SK-N-MC (cell line): Measurements from ENCODE around the gene TMC2.
"Not testable (repeated sequence)": the region's sequence is repeated elsewhere in the genome, so short reads cannot be mapped to it uniquely, and the experiment has no call there.

Source experiments
- DNase-seq: peaks from one replicate; pipeline ENCODE4 v3.0.0-alpha.2; 2011; ENCODE audit warnings: low read depth, low spot score
- H3K27ac ChIP-seq: fragments of 200-600 bp; sonication (generic); 2 replicates; pipeline ENCODE4 v1.5.1; 2016; ENCODE audit warnings: mixed run types
- H3K36me3 ChIP-seq: fragments of 200-600 bp; sonication (generic); 2 replicates; pipeline ENCODE4 v1.6.1; 2017; ENCODE audit warnings: antibody characterized with exemption, low read length, mixed read lengths; ENCODE audit not compliant: insufficient read depth
- H3K4me3 ChIP-seq: fragments of 200-600 bp; sonication (generic); 2 replicates; pipeline ENCODE4 v1.5.1; 2016
- H3K9ac ChIP-seq: fragments of 200-600 bp; sonication (generic); 2 replicates; pipeline ENCODE4 v1.8.0; 2017; ENCODE audit warnings: mixed run types, mixed read lengths; ENCODE audit not compliant: insufficient read length
- H3K9me3 ChIP-seq: fragments of 200-600 bp; sonication (generic); 2 replicates; pipeline ENCODE4 v1.6.1; 2017; ENCODE audit warnings: low read depth, mild to moderate bottlenecking, antibody characterized with exemption, low read length, moderate library complexity, mixed read lengths
- EZH2 ChIP-seq: fragments of 200-600 bp; sonication (generic); IDR thresholded peaks from one replicate; pipeline ENCODE4 v1.6.1; 2017; ENCODE audit warnings: antibody characterized with exemption
- FOXP2 ChIP-seq: optimal IDR thresholded peaks from 2 replicates; pipeline ENCODE3; 2011; ENCODE audit warnings: mild to moderate bottlenecking, moderate library complexity; ENCODE audit not compliant: insufficient read depth; ENCODE audit errors: extremely low read length, control extremely low read depth
- POLR2AphosphoS5 ChIP-seq: IDR thresholded peaks from 2 replicates; pipeline ENCODE4 v1.6.1; 2012; ENCODE audit warnings: mild to moderate bottlenecking, low read depth, low read length, borderline replicate concordance

The TMC2 gene

GRCh38 chr20:2509468-2509781 lies 26.9 kb upstream of the TMC2 start:
- TF ChIP-seq FOXP2, result no peak
- no peak for TF ChIP-seq EZH2
- no peak for TF ChIP-seq POLR2AphosphoS5
- no peak for DNase-seq
- Histone ChIP-seq H3K36me3 (no peaks in the 10 kb centered on the region), H3K27ac (no peak overlapping the region), H3K9ac (peak overlapping the region; percentile 95), H3K4me3 (peak overlapping the region; percentile 98), H3K9me3 (no peaks in the 10 kb centered on the region)

DNA sequence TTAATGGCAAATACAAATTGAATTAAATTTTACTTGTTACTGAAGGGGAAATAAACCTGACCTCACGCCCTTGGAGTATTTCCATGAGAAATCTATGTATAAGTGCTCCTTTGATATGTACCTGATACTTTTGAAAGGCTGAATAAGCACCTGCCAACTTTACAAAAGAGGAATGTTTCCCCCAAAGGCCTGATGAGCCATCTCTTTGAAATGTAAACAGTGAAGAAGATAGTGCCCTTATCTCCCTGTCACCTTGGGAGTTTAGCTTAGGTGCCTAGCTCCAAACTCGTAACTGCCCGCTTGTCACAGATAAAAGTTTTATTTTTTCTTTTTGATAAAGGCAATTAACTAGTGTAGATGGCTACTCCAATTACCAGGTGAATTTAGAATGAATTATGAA lies 26.6 kb upstream of the TMC2 start:
- H3K4me3 ChIP-seq, result peak overlapping the region; percentile 98
- DNase-seq, result no peak
- no peak overlapping the region for H3K27ac ChIP-seq
- no peak for TF ChIP-seq FOXP2
- TF ChIP-seq EZH2, result no peak
- no peak for TF ChIP-seq POLR2AphosphoS5
- H3K9me3 ChIP-seq, result no peaks in the 10 kb centered on the region
- H3K36me3 ChIP-seq, result no peaks in the 10 kb centered on the region
- H3K9ac ChIP-seq, result peak overlapping the region; percentile 95

- DNase-seq, result no peak
Measured at GRCh38 chr20:2515203-2515602, 21.2 kb upstream of the TMC2 start.

GRCh38 chr20:2516399-2516798 lies 20.0 kb upstream of the TMC2 start:
- no peak overlapping the region for H3K9ac ChIP-seq
- DNase-seq, result no peak
- no peak for TF ChIP-seq FOXP2
- no peak for TF ChIP-seq POLR2AphosphoS5
- no peak for TF ChIP-seq EZH2
- H3K9me3 ChIP-seq, result no peaks in the 10 kb centered on the region
- no peak overlapping the region for H3K27ac ChIP-seq
- no peaks in the 10 kb centered on the region for H3K36me3 ChIP-seq
- no peak overlapping the region for H3K4me3 ChIP-seq

More at GRCh38 chr20:2515203-2515602, 21.2 kb upstream of the TMC2 start:
- H3K4me3 ChIP-seq, result no peak overlapping the region
- H3K27ac ChIP-seq, result 0 out of 2 replicates have a peak overlapping the region, but pooled peaks have one; percentile 3
- no peaks in the 10 kb centered on the region for H3K36me3 ChIP-seq
- TF ChIP-seq FOXP2 (no peak), EZH2 (no peak), POLR2AphosphoS5 (no peak)
- H3K9me3 ChIP-seq, result no peaks in the 10 kb centered on the region
- no peak overlapping the region for H3K9ac ChIP-seq

DNA sequence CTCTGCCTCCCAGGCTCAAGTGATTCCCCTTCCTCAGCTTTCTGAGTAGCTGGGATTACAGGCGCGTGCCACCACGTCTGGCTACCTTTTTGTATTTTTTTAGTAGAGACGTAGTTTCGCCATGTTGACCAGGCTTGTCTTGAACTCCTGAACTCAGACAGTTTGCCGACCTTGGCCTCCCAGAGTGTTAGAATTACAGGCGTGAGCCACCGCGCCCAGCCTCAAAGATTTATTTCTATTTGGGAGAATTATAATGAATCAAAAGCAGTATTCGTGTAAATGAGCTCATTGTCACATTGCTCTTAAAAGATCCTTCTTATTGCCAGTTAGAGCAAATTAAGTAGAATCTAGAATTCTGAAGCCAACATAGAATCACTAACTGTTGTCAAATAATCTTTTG lies 18.3 kb upstream of the TMC2 start:
- H3K9me3 ChIP-seq, result no peaks in the 10 kb centered on the region
- TF ChIP-seq FOXP2 (no peak), EZH2 (no peak), POLR2AphosphoS5 (no peak)
- H3K36me3 ChIP-seq, result no peaks in the 10 kb centered on the region
- DNase-seq, result no peak
- no peak overlapping the region for H3K27ac ChIP-seq
- no peak overlapping the region for H3K9ac ChIP-seq
- H3K4me3 ChIP-seq, result no peak overlapping the region

DNA sequence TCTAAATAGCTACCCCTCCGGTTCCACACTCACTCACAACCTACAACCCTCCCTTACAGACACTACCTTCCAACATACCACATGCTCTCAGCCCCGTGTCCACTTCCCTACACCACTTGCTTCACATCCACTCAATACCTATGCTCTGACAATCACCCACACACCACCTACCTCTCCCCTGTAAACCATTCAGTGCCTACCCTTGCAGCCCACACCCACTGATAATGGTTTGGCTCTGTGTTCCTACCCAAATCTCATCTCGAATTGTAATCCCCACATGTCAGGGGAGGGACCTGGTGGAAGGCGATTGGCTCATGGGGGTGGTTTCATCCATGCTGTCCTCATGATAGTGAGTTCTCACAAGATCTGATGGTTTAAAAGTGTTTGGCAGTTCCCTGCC lies 17.8 kb upstream of the TMC2 start:
- Histone ChIP-seq H3K36me3 (no peaks in the 10 kb centered on the region), H3K9me3 (no peaks in the 10 kb centered on the region), H3K4me3 (no peak overlapping the region), H3K9ac (no peak overlapping the region), H3K27ac (no peak overlapping the region)
- no peak for TF ChIP-seq POLR2AphosphoS5
- TF ChIP-seq EZH2, result no peak
- TF ChIP-seq FOXP2, result no peak
- DNase-seq, result no peak

- DNase-seq, result no peak
- H3K27ac ChIP-seq, result peak overlapping the region; percentile 5; the same call in 1 of the 2 replicates
- no peak overlapping the region for H3K9ac ChIP-seq
- TF ChIP-seq EZH2, result no peak
- TF ChIP-seq POLR2AphosphoS5, result no peak
- TF ChIP-seq FOXP2, result no peak
- H3K36me3 ChIP-seq, result no peaks in the 10 kb centered on the region
- no peaks in the 10 kb centered on the region for H3K9me3 ChIP-seq
- no peak overlapping the region for H3K4me3 ChIP-seq
Measured at GRCh38 chr20:2519115-2519809, 17.1 kb upstream of the TMC2 start.

- Histone ChIP-seq H3K36me3 (no peaks in the 10 kb centered on the region), H3K4me3 (no peak overlapping the region), H3K27ac (no peak overlapping the region), H3K9ac (no peak overlapping the region), H3K9me3 (no peaks in the 10 kb centered on the region)
- TF ChIP-seq EZH2 (no peak), POLR2AphosphoS5 (no peak), FOXP2 (no peak)
- DNase-seq, result no peak
Measured at GRCh38 chr20:2520617-2521016, 15.8 kb upstream of the TMC2 start.

DNA sequence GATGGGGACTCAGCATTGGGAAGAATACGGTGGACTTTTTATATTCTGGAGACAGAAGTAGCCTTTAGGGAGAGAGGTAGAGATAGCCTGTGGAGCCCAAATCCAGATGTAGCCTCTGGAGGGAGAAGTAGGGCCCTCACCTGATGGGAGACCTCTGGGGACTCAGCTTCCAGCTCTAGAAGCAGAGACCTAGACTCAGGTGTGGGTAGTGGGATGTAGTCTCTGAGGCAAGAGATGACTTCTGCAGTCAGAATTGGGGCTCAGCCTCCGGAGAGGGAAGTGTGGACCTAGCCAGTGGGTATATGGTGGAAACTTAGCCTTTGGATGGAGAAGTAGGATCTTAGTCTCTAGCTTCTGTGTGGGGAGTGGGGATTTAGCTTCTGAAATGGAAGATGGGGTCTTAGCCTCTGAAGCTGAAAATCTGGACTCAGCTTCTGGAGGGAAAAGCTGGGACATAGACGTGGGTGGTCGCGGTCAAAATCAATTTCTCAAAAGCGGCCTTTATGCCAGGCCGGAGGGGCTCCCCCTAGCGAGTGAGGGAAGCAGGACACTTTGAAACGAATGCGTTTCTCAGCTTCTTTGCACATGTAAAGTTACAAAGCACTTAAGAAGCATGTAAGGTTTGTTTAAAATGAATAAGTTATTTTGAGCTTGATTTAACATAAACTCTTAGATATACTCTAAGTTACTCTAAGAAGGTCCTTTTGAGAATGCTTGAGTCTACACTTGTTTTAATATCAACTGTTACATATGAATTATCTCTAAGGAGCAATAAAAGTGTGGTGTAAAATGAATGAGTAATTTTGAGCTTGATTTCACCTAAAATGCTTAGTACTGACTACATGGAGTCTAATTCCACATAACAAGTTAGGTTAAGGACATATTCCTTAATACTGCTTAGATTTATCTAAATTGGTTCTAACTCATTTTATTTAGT lies 14.7 kb upstream of the TMC2 start:
- TF ChIP-seq POLR2AphosphoS5, result no peak
- no peak for TF ChIP-seq EZH2
- no peak for TF ChIP-seq FOXP2
- H3K9me3 ChIP-seq, result no peaks in the 10 kb centered on the region
- no peak overlapping the region for H3K4me3 ChIP-seq
- H3K9ac ChIP-seq, result no peak overlapping the region
- no peaks in the 10 kb centered on the region for H3K36me3 ChIP-seq
- DNase-seq, result no peak
- no peak overlapping the region for H3K27ac ChIP-seq

GRCh38 chr20:2522826-2523429 lies 13.4 kb upstream of the TMC2 start:
- not testable (repeated sequence) for H3K27ac ChIP-seq, H3K9me3 ChIP-seq, H3K36me3 ChIP-seq, DNase-seq, H3K9ac ChIP-seq, H3K4me3 ChIP-seq
